Left lung (tissue), 10 donors: ENCODE results near the gene LTBP1. TPM values are rescaled to one million over a fixed set of nuclear protein-coding genes. Genes with fewer than 3 reads are reported as not detected.

Source experiments
- ATAC-seq: fragments of 200-7000 bp; cut with Tn5 transposase; one replicate; pipeline ENCODE4 v1.9.1; 2020; ENCODE audit warnings: moderate library complexity
- DNase-seq, 4 donors: peaks; one replicate each; pipeline ENCODE4 v3.0.0-alpha.2; 2013 to 2020
- H3K27ac ChIP-seq, 2 donors: fragments of 200-600 bp; sonication (generic) in 1 of 2; one replicate each; pipeline versions ENCODE4 v1.5.0 to v1.8.0; 2020 to 2021
- H3K27me3 ChIP-seq, 2 donors: fragments of 200-600 bp; sonication (generic) in 1 of 2; one replicate each; pipeline versions ENCODE4 v1.5.0 to v1.8.0; 2020 to 2021
- H3K36me3 ChIP-seq, 2 donors: fragments of 200-600 bp; sonication (generic) in 1 of 2; one replicate each; pipeline versions ENCODE4 v1.5.0 to v1.8.0; 2020 to 2021
- H3K4me1 ChIP-seq, 2 donors: fragments of 200-600 bp; one replicate each; pipeline ENCODE4 v1.8.0; 2021
- H3K4me3 ChIP-seq, 2 donors: fragments of 200-600 bp; sonication (generic) in 1 of 2; one replicate each; pipeline versions ENCODE4 v1.5.0 to v1.8.0; 2020 to 2021; ENCODE audit warnings: mild to moderate bottlenecking in 1 of 2
- H3K9me3 ChIP-seq, 2 donors: fragments of 200-600 bp; sonication (generic) in 1 of 2; one replicate each; pipeline versions ENCODE4 v1.5.0 to v1.8.0; 2020 to 2021
- intact Hi-C, 2 donors: fragments of 100-400 bp; cut with DNase I; formaldehyde crosslinking; loops; one replicate each; pipeline versions ENCODE4 v1.11.2 to v1.14.2; 2022
- polyA plus RNA-seq, 6 donors: library from polyadenylated mRNA; unstranded; fragments of 120-200 nt; gene quantifications; one replicate each; pipeline ENCODE4 v1.2.1, GENCODE V29; 2013; ENCODE audit not compliant: insufficient read length in 6 of 6
- total RNA-seq, 2 donors: library from RNA; stranded (reverse); fragmentation: NEBNext Ultra II Directional; extraction: Animal tissue kit (Norgen Biotek cat#: 25700); gene quantifications; one replicate each; pipeline ENCODE4 v1.2.1, GENCODE V29; 2021
- TF ChIP-seq, protein P1 (sequence below), 2 donors: fragments of 200-600 bp; sonication (generic) in 1 of 2; IDR thresholded peaks; one replicate each; pipeline versions ENCODE4 v1.5.0 to v1.8.0; 2021; ENCODE audit warnings: antibody characterized with exemption in 2 of 2
- donor health status: DM: no; HTN: yes; CAD: no.
- donor health status: DM: no; HTN: no; CAD: no.

The LTBP1 gene
- total and polyA plus RNA-seq, 8 donors = 35.4 to 81.2 (median 50.9) TPM

DNA sequence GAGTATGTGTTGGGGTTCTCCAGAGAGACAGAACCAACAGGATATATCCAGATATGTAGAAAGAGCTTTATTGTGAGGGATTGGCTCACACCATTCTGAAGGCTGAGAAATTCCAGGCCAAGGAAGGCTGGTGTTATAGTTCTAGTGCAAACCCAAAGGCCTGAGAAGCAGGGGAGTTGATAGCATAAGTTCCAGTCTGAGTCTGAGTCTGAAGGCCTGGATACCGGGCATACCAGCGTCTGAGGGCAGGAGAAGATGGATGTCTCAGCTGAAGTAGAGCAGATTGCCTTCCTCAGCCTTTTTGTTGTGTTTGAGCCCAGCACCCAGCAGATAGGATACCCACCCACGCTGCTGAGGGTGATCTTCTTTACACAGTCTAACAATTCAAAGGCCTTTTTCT is 318.0 kb downstream of the LTBP1 start:
- Histone ChIP-seq H3K9me3 (peaks cover 0 to 15% of the 10 kb centered on the region in 2 donors), H3K27me3 (no peaks in the 10 kb centered on the region), H3K4me1 (no peaks in the 10 kb centered on the region), H3K27ac (no peak overlapping the region), H3K4me3 (no peak overlapping the region), H3K36me3 (no peaks in the 10 kb centered on the region)
- DNase-seq (no peak), ATAC-seq (no peak)
- TF ChIP-seq, protein P1, sequence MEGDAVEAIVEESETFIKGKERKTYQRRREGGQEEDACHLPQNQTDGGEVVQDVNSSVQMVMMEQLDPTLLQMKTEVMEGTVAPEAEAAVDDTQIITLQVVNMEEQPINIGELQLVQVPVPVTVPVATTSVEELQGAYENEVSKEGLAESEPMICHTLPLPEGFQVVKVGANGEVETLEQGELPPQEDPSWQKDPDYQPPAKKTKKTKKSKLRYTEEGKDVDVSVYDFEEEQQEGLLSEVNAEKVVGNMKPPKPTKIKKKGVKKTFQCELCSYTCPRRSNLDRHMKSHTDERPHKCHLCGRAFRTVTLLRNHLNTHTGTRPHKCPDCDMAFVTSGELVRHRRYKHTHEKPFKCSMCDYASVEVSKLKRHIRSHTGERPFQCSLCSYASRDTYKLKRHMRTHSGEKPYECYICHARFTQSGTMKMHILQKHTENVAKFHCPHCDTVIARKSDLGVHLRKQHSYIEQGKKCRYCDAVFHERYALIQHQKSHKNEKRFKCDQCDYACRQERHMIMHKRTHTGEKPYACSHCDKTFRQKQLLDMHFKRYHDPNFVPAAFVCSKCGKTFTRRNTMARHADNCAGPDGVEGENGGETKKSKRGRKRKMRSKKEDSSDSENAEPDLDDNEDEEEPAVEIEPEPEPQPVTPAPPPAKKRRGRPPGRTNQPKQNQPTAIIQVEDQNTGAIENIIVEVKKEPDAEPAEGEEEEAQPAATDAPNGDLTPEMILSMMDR (IDR thresholded peaks at IDR 0.05) = no peak
- intact Hi-C loops = no loop called here

DNA sequence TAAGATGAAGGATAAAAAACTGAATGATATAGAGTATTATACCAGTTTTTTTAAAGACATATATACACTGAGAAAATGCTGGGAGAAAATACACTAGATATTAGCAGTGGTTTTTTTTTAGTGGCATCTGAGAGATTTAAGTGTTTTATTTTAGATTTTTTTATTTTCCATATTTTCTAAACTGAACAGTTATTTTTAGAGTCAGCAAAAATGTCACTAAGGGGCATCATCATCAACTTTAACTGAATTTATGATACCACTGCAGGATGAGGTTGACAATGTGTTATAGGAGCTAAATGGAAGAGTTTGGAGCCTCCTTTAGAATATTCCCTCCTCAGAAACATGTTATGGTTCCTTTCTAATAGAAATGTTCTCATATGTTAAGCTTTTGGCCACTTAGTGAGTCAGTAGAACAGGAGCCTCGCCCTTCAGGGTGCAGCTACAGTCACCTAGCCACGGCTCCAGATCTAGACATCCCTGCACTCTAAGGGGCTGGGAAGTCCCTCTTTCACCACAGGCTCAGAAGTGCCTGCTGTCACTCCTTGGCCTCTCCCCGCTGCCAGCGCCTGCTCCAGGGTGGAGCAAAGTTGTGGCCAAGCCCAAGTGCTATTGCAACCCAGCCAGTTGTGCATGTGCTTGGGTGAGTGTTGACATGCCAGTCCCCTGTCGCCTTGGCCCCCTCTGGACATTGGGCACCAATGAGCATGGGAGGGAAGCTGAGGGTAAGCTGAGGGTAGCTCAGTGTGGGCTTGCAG is 319.0 kb downstream of the LTBP1 start:
- H3K36me3 ChIP-seq = no peaks in the 10 kb centered on the region
- H3K9me3 ChIP-seq = peaks cover 0 to 15% of the 10 kb centered on the region in 2 donors
- intact Hi-C loops = no loop called here
- ATAC-seq = no peak
- no peaks in the 10 kb centered on the region for H3K4me1 ChIP-seq
- no peak overlapping the region for H3K27ac ChIP-seq
- no peaks in the 10 kb centered on the region for H3K27me3 ChIP-seq
- no peak overlapping the region for H3K4me3 ChIP-seq
- TF ChIP-seq, protein P1 (IDR thresholded peaks at IDR 0.05) = no peak
- peak in 1 of 4 donors; percentile 26 for DNase-seq

DNA sequence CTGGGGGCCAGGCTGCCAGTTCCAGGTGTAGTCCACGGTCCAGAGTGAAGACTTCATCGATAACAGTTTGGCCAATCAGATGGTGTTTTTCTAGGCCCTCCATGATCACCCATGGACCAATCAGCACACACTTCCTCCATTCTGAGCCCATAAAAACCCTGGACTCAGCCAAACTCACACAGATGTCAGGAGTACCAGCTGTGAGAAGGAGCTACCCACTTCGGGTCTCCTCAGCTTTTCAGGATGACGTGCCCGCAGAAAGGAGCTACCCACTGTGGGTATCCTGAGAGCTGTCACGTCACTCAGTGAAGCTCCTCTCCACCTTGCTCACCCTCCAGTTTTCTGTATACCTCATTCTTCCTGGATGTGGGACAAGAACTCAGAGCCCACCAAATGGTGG is 319.7 kb downstream of the LTBP1 start:
- TF ChIP-seq, protein P1 (IDR thresholded peaks at IDR 0.05) = no peak
- Histone ChIP-seq H3K4me3 (no peak overlapping the region), H3K9me3 (peaks cover 0 to 15% of the 10 kb centered on the region in 2 donors), H3K27ac (no peak overlapping the region), H3K4me1 (no peaks in the 10 kb centered on the region), H3K36me3 (no peaks in the 10 kb centered on the region), H3K27me3 (no peaks in the 10 kb centered on the region)
- no peak for DNase-seq
- ATAC-seq = no peak
- intact Hi-C loops = no loop called here

DNA sequence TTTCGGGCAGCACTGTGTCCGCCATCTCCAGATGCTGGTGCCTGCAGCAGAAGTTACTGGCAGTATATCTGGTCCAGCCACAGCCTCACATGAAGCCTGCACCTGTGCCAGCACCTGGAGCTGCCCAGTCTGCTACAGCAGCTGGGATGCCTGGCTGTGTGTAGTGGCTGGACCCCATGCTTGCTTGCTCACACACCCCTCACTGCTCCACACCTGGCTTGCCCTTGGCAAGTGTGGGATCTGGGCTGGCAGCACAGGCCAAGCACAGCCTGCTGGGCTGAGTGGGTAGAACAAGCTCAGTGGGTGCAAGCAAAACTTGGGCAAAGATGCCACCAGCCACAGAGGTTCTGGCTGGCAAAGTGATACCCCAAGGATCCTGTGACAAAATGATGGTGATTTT is 320.3 kb downstream of the LTBP1 start:
- Histone ChIP-seq H3K4me1 (no peaks in the 10 kb centered on the region), H3K9me3 (peaks cover 0 to 15% of the 10 kb centered on the region in 2 donors), H3K36me3 (no peaks in the 10 kb centered on the region), H3K27me3 (no peaks in the 10 kb centered on the region), H3K4me3 (no peak overlapping the region), H3K27ac (no peak overlapping the region)
- intact Hi-C loops = no loop called here
- DNase-seq (peak in 1 of 4 donors; percentile 31), ATAC-seq (no peak)
- TF ChIP-seq, protein P1 (IDR thresholded peaks at IDR 0.05) = no peak

DNA sequence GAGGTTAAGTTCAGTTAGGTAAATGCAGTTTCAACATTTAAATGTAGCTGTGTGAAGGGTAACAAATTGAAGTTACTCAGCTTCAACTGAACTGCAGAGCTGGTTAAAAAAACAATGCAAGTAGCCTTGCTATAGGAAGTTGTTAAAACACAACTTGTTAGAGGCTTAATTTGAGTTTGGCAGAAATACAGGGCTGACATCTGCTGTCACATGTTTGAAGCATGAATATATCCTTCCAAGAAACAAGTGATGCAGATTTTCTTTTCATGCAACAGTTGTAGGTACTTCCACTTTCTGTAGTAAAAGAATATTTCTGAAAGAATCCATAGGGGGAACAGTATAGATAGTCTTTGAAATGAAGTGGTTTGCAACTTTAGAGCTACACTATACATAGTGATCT is 321.0 kb downstream of the LTBP1 start:
- Histone ChIP-seq H3K27me3 (no peaks in the 10 kb centered on the region), H3K36me3 (no peaks in the 10 kb centered on the region), H3K4me1 (no peaks in the 10 kb centered on the region), H3K4me3 (no peak overlapping the region), H3K27ac (no peak overlapping the region), H3K9me3 (peaks cover 0 to 15% of the 10 kb centered on the region in 2 donors)
- ATAC-seq = no peak
- DNase-seq = no peak
- intact Hi-C loops = no loop called here
- TF ChIP-seq, protein P1 (IDR thresholded peaks at IDR 0.05) = no peak
